ENCODE results near the gene PSPC1. TPM values are rescaled to one million over a fixed set of nuclear protein-coding genes. Genes with fewer than 3 reads are reported as not detected.
"Not testable (repeated sequence)": the region's sequence is repeated elsewhere in the genome, so short reads cannot be mapped to it uniquely, and the experiment has no call there.

The PSPC1 gene
- total RNA-seq, 1 donor from 2014 or later: 57.5 TPM

- peaks cover 27% of the 10 kb centered on the region for H3K4me1 Mint-ChIP-seq (ENCODE audit: low read depth, unreplicated experiment)
- H3K4me2 ChIP-seq (ENCODE audit: low read length); H3K27me3 ChIP-seq (ENCODE audit: insufficient read depth, low read length); H3K4me3 Mint-ChIP-seq (ENCODE audit: unreplicated experiment); H3K9me3 ChIP-seq (ENCODE audit: insufficient read depth, low read depth, low read length); DNase-seq (ENCODE audit: low read depth); H3K79me2 ChIP-seq (ENCODE audit: insufficient read depth, low read length); H3K36me3 ChIP-seq (ENCODE audit: insufficient read depth, low read length); H2AFZ ChIP-seq (ENCODE audit: low read depth, low read length); H3K4me3 ChIP-seq (ENCODE audit: insufficient read depth, low read depth, low read length); H3K27me3 Mint-ChIP-seq (ENCODE audit: low read depth, unreplicated experiment); H3K9ac ChIP-seq (ENCODE audit: low read length); H3K9me3 Mint-ChIP-seq (ENCODE audit: unreplicated experiment); H3K36me3 Mint-ChIP-seq (ENCODE audit: low read depth, unreplicated experiment); H3K27ac ChIP-seq (ENCODE audit: low read depth, low read length); H4K20me1 ChIP-seq (ENCODE audit: insufficient read depth, low read length); H3K4me1 ChIP-seq (ENCODE audit: insufficient read depth, low read length); H3K27ac Mint-ChIP-seq (ENCODE audit: unreplicated experiment): not testable (repeated sequence)
- FAIRE-seq: peak; percentile 80
These were observed 81.8 kb downstream of the PSPC1 start for GRCh38 chr13:19700963-19701362.

GRCh38 chr13:19695829-19696228 lies 86.9 kb downstream of the PSPC1 start:
- no peaks in the 10 kb centered on the region for H3K27me3 ChIP-seq (ENCODE audit: insufficient read depth, low read length)
- no peak overlapping the region for H3K9ac ChIP-seq (ENCODE audit: low read length)
- Mint-ChIP-seq H3K27me3 (ENCODE audit: low read depth, unreplicated experiment) (no peaks in the 10 kb centered on the region), H3K9me3 (ENCODE audit: unreplicated experiment) (no peaks in the 10 kb centered on the region), H3K36me3 (ENCODE audit: low read depth, unreplicated experiment) (peaks cover 7% of the 10 kb centered on the region), H3K27ac (ENCODE audit: unreplicated experiment) (peak overlapping the region; percentile 9), H3K4me3 (ENCODE audit: unreplicated experiment) (no peak overlapping the region), H3K4me1 (ENCODE audit: low read depth, unreplicated experiment) (peaks cover 40% of the 10 kb centered on the region)
- FAIRE-seq (no peak), DNase-seq (ENCODE audit: low read depth) (no peak)
- H3K36me3 ChIP-seq (ENCODE audit: insufficient read depth, low read length): no peaks in the 10 kb centered on the region
- peaks cover 21% of the 10 kb centered on the region for H4K20me1 ChIP-seq (ENCODE audit: insufficient read depth, low read length)
- no peak for TF ChIP-seq EZH2 (IDR thresholded peaks at IDR 0.05; ENCODE audit: insufficient read depth, low read length)
- TF ChIP-seq CTCF (IDR thresholded peaks at IDR 0.05; ENCODE audit: insufficient read depth, low read depth, low read length): no peak
- peaks cover 6% of the 10 kb centered on the region for H3K4me1 ChIP-seq (ENCODE audit: insufficient read depth, low read length)
- no peak overlapping the region for H3K27ac ChIP-seq (ENCODE audit: low read depth, low read length)
- peaks cover 18% of the 10 kb centered on the region for H3K79me2 ChIP-seq (ENCODE audit: insufficient read depth, low read length)
- no peak overlapping the region for H2AFZ ChIP-seq (ENCODE audit: low read depth, low read length)
- no peak overlapping the region for H3K4me2 ChIP-seq (ENCODE audit: low read length)
- no peak overlapping the region for H3K4me3 ChIP-seq (ENCODE audit: insufficient read depth, low read depth, low read length)
- H3K9me3 ChIP-seq (ENCODE audit: insufficient read depth, low read depth, low read length): no peaks in the 10 kb centered on the region

- Histone ChIP-seq H3K79me2 (ENCODE audit: insufficient read depth, low read length) (peaks cover 18% of the 10 kb centered on the region), H2AFZ (ENCODE audit: low read depth, low read length) (no peak overlapping the region), H3K4me1 (ENCODE audit: insufficient read depth, low read length) (peaks cover 6% of the 10 kb centered on the region), H3K4me2 (ENCODE audit: low read length) (no peak overlapping the region), H3K27me3 (ENCODE audit: insufficient read depth, low read length) (no peaks in the 10 kb centered on the region), H3K9me3 (ENCODE audit: insufficient read depth, low read depth, low read length) (no peaks in the 10 kb centered on the region), H3K9ac (ENCODE audit: low read length) (no peak overlapping the region), H4K20me1 (ENCODE audit: insufficient read depth, low read length) (peaks cover 21% of the 10 kb centered on the region), H3K27ac (ENCODE audit: low read depth, low read length) (no peak overlapping the region), H3K36me3 (ENCODE audit: insufficient read depth, low read length) (no peaks in the 10 kb centered on the region), H3K4me3 (ENCODE audit: insufficient read depth, low read depth, low read length) (no peak overlapping the region)
- Mint-ChIP-seq H3K4me3 (ENCODE audit: unreplicated experiment) (no peak overlapping the region), H3K27me3 (ENCODE audit: low read depth, unreplicated experiment) (no peaks in the 10 kb centered on the region), H3K4me1 (ENCODE audit: low read depth, unreplicated experiment) (peaks cover 38% of the 10 kb centered on the region), H3K36me3 (ENCODE audit: low read depth, unreplicated experiment) (peaks cover 7% of the 10 kb centered on the region), H3K9me3 (ENCODE audit: unreplicated experiment) (no peaks in the 10 kb centered on the region), H3K27ac (ENCODE audit: unreplicated experiment) (peak overlapping the region; percentile 9)
- FAIRE-seq (no peak), DNase-seq (ENCODE audit: low read depth) (no peak)
- no peak for TF ChIP-seq CTCF (IDR thresholded peaks at IDR 0.05; ENCODE audit: insufficient read depth, low read depth, low read length)
- no peak for TF ChIP-seq EZH2 (IDR thresholded peaks at IDR 0.05; ENCODE audit: insufficient read depth, low read length)
These were observed 87.3 kb downstream of the PSPC1 start for GRCh38 chr13:19695428-19695827.

- not testable (repeated sequence) for H3K4me3 ChIP-seq (ENCODE audit: insufficient read depth, low read depth, low read length); H3K27ac Mint-ChIP-seq (ENCODE audit: unreplicated experiment); H3K9me3 Mint-ChIP-seq (ENCODE audit: unreplicated experiment); H3K36me3 ChIP-seq (ENCODE audit: insufficient read depth, low read length); FAIRE-seq; H3K27ac ChIP-seq (ENCODE audit: low read depth, low read length); H3K9me3 ChIP-seq (ENCODE audit: insufficient read depth, low read depth, low read length); H3K4me1 ChIP-seq (ENCODE audit: insufficient read depth, low read length); H3K9ac ChIP-seq (ENCODE audit: low read length); DNase-seq (ENCODE audit: low read depth); H3K27me3 Mint-ChIP-seq (ENCODE audit: low read depth, unreplicated experiment); H2AFZ ChIP-seq (ENCODE audit: low read depth, low read length); H3K4me3 Mint-ChIP-seq (ENCODE audit: unreplicated experiment); H3K27me3 ChIP-seq (ENCODE audit: insufficient read depth, low read length); H3K36me3 Mint-ChIP-seq (ENCODE audit: low read depth, unreplicated experiment)
- peaks cover 27% of the 10 kb centered on the region for H3K4me1 Mint-ChIP-seq (ENCODE audit: low read depth, unreplicated experiment)
- peaks cover 18% of the 10 kb centered on the region for H3K79me2 ChIP-seq (ENCODE audit: insufficient read depth, low read length)
- H3K4me2 ChIP-seq (ENCODE audit: low read length): peak overlapping the region; percentile 53
- peaks cover 19% of the 10 kb centered on the region for H4K20me1 ChIP-seq (ENCODE audit: insufficient read depth, low read length)
These were observed 91.3 kb downstream of the PSPC1 start for GRCh38 chr13:19691447-19691846.
